A549 (cell line): ENCODE measurements around the gene GTF3A.

Experiments used
- EP300 ChIP-seq, 2 experiments: fragments of >200 bp; sonication (Bioruptor Twin); formaldehyde crosslinking; IDR thresholded peaks; 2 replicates in 1 of 2; 3 replicates in 1 of 2; pipeline ENCODE4 v1.6.1; 2016 to 2017
- TF ChIP-seq, protein P1 (sequence below): fragments of >200 bp; sonication (Bioruptor Twin); formaldehyde crosslinking; IDR thresholded peaks from 3 replicates; pipeline ENCODE4 v1.5.1; 2016

DNA sequence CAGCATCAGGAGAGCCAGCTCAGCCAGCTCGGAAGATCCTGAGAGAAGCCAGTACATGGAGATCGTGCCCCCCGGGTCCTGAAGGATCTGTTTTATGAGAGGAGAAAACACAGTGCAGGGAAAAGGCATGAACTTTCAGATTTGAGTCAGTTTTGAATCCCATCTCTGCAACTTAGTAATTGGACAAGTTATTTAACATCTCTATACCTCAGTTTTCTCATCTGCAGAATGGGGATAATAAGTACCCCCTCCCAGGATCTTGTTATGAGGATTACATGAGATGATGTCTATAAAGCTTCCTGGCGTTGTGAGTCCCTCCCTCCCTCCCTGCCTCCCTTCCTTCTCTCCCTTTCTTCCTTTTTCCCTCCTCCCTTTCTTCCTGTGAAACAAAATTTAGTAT is 40.1 kb upstream of the GTF3A start:
- TF ChIP-seq, protein P1, sequence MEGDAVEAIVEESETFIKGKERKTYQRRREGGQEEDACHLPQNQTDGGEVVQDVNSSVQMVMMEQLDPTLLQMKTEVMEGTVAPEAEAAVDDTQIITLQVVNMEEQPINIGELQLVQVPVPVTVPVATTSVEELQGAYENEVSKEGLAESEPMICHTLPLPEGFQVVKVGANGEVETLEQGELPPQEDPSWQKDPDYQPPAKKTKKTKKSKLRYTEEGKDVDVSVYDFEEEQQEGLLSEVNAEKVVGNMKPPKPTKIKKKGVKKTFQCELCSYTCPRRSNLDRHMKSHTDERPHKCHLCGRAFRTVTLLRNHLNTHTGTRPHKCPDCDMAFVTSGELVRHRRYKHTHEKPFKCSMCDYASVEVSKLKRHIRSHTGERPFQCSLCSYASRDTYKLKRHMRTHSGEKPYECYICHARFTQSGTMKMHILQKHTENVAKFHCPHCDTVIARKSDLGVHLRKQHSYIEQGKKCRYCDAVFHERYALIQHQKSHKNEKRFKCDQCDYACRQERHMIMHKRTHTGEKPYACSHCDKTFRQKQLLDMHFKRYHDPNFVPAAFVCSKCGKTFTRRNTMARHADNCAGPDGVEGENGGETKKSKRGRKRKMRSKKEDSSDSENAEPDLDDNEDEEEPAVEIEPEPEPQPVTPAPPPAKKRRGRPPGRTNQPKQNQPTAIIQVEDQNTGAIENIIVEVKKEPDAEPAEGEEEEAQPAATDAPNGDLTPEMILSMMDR, result no peak
- no peak for TF ChIP-seq EP300 (IDR thresholded peaks at IDR 0.05)
